ENCODE results near the gene FBXO4. TPM values are rescaled to one million over a fixed set of nuclear protein-coding genes. Genes with fewer than 3 reads are reported as not detected.

FBXO4 gene
- total and polyA plus RNA-seq, 2 experiments from 2014 or later, result 0.63 to 0.74 TPM

- Histone ChIP-seq H3K27ac (ENCODE audit: low read depth) (no peak overlapping the region), H3K9me2 (ENCODE audit: insufficient read depth) (no peaks in the 10 kb centered on the region), H3K4me2 (peak overlapping the region; percentile 84), H3K4me1 (ENCODE audit: insufficient read depth) (no peaks in the 10 kb centered on the region; the same call in 1 of the 2 replicates), H3K36me3 (ENCODE audit: insufficient read depth) (no peaks in the 10 kb centered on the region), H2AFZ (peak overlapping the region; percentile 99), H3F3A (replicated peaks; ENCODE audit: low read depth) (0 out of 2 replicates have a peak, but pooled peaks cover 3% of the 10 kb centered on the region), H3K4me3 (peak overlapping the region; percentile 70), H4K20me1 (replicated peaks; ENCODE audit: insufficient read depth) (peaks cover 7% of the 10 kb centered on the region; the same call in 1 of the 2 replicates), H3K27me3 (ENCODE audit: insufficient read depth) (no peaks in the 10 kb centered on the region), H3K79me2 (replicated peaks; ENCODE audit: insufficient read depth) (no peaks in the 10 kb centered on the region)
- Mint-ChIP-seq H3K27ac (no peak overlapping the region), H3K9me3 (no peaks in the 10 kb centered on the region), H3K4me1 (peaks cover 9% of the 10 kb centered on the region), H3K36me3 (ENCODE audit: low read depth) (no peaks in the 10 kb centered on the region), H3K4me3 (peak overlapping the region; percentile 76; the same call in 2 of the 3 replicates), H3K27me3 (ENCODE audit: insufficient read depth, low read depth, poor library complexity) (peaks cover 6% of the 10 kb centered on the region)
- TF ChIP-seq ZNF331 (CRISPR knock-in tag; IDR thresholded peaks at IDR 0.05; ENCODE audit: low read depth), result no peak
- TF ChIP-seq EZH2 (IDR thresholded peaks at IDR 0.05; ENCODE audit: low read depth, unreplicated experiment), result no peak
- TF ChIP-seq EZH2phosphoT487 (IDR thresholded peaks at IDR 0.05; ENCODE audit: unreplicated experiment), result no peak
- no peak for TF ChIP-seq ZNF114 (CRISPR knock-in tag; IDR thresholded peaks at IDR 0.05)
- no peak for DNase-seq (ENCODE audit: low spot score)
- ATAC-seq, result peak; percentile 16
Observed at GRCh38 chr5:41925555-41925951, 472 bp downstream of the FBXO4 start.

- no peak overlapping the region for H3K4me3 Mint-ChIP-seq
- no peak overlapping the region for H3K4me2 ChIP-seq
- no peak overlapping the region for H2AFZ ChIP-seq
- 0 out of 2 replicates have a peak, but pooled peaks cover 6% of the 10 kb centered on the region for H3K9me2 ChIP-seq (ENCODE audit: insufficient read depth)
- H3K4me1 Mint-ChIP-seq, result peaks cover 3% of the 10 kb centered on the region
- H3K9me3 Mint-ChIP-seq, result no peaks in the 10 kb centered on the region
- H4K20me1 ChIP-seq (replicated peaks; ENCODE audit: insufficient read depth), result no peaks in the 10 kb centered on the region
- ATAC-seq, result no peak
- H3K27me3 ChIP-seq (ENCODE audit: insufficient read depth), result no peaks in the 10 kb centered on the region
- H3F3A ChIP-seq (replicated peaks; ENCODE audit: low read depth), result 0 out of 2 replicates have a peak, but pooled peaks cover 3% of the 10 kb centered on the region
- no peaks in the 10 kb centered on the region for H3K36me3 ChIP-seq (ENCODE audit: insufficient read depth)
- H3K27ac ChIP-seq (ENCODE audit: low read depth), result no peak overlapping the region
- peaks cover 6% of the 10 kb centered on the region for H3K27me3 Mint-ChIP-seq (ENCODE audit: insufficient read depth, low read depth, poor library complexity)
- no peak overlapping the region for H3K27ac Mint-ChIP-seq
- H3K79me2 ChIP-seq (replicated peaks; ENCODE audit: insufficient read depth), result no peaks in the 10 kb centered on the region
- DNase-seq (ENCODE audit: low spot score), result no peak
- H3K4me3 ChIP-seq, result no peak overlapping the region
- no peaks in the 10 kb centered on the region for H3K36me3 Mint-ChIP-seq (ENCODE audit: low read depth)
- no peaks in the 10 kb centered on the region for H3K4me1 ChIP-seq (ENCODE audit: insufficient read depth)
- no peak for TF ChIP-seq JUNB (IDR thresholded peaks at IDR 0.05; ENCODE audit: unreplicated experiment)
- TF ChIP-seq ZNF114 (CRISPR knock-in tag; IDR thresholded peaks at IDR 0.05), result no peak
- TF ChIP-seq ETS1 (IDR thresholded peaks at IDR 0.05), result no peak
- no peak for TF ChIP-seq NANOG (IDR thresholded peaks at IDR 0.05; ENCODE audit: borderline replicate concordance)
- no peak for TF ChIP-seq CTCF (conservative IDR thresholded peaks at IDR 0.05; ENCODE audit: low read depth in 2 of 2)
- no peak for TF ChIP-seq EZH2 (IDR thresholded peaks at IDR 0.05; ENCODE audit: low read depth, unreplicated experiment)
- no peak for TF ChIP-seq REST (IDR thresholded peaks at IDR 0.05; ENCODE audit: unreplicated experiment)
- no peak for TF ChIP-seq CREB1 (CRISPR knock-in tag; IDR thresholded peaks at IDR 0.05; ENCODE audit: low read depth)
Observed at GRCh38 chr5:41927604-41928003, 2.5 kb downstream of the FBXO4 start.

All from GM23338 (cell line).